ENCODE results near the gene ANO9.

DNA sequence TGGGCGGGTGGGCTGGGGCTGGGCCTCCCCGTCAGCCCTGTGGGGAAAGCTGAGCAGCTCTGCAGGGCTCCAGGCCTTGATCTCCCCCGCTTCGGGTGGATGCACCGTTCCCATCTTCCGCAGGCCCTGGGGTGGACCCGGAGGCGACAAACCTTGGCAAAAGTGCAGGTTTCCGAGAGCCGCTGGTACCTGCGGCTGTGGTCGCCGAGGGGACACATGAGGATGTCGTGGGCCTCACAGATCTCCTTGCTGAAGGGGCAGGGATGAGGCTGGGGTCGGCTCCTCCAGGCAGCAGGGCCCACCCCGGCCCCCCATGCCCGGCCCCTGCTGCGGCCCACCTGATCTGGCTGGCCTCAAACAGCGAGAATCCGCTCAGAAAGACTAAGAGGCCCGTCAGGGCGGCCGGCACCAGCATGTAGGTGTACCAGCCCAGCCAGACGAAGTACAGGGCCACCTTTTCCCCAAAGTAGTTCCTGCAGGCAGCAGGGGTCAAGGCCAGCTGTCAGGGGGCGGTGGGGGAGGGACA is 11.8 kb downstream of the ANO9 start:
- TF ChIP-seq, protein P1, sequence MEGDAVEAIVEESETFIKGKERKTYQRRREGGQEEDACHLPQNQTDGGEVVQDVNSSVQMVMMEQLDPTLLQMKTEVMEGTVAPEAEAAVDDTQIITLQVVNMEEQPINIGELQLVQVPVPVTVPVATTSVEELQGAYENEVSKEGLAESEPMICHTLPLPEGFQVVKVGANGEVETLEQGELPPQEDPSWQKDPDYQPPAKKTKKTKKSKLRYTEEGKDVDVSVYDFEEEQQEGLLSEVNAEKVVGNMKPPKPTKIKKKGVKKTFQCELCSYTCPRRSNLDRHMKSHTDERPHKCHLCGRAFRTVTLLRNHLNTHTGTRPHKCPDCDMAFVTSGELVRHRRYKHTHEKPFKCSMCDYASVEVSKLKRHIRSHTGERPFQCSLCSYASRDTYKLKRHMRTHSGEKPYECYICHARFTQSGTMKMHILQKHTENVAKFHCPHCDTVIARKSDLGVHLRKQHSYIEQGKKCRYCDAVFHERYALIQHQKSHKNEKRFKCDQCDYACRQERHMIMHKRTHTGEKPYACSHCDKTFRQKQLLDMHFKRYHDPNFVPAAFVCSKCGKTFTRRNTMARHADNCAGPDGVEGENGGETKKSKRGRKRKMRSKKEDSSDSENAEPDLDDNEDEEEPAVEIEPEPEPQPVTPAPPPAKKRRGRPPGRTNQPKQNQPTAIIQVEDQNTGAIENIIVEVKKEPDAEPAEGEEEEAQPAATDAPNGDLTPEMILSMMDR (IDR thresholded peaks at IDR 0.05; ENCODE audit: insufficient read depth, low read depth, low read length): no peak
- TF ChIP-seq EZH2 (IDR thresholded peaks at IDR 0.05; ENCODE audit: insufficient read depth, low read length): no peak
